Activated naive CD4-positive, alpha-beta T cell treated with anti-CD3 and anti-CD28 coated beads, Interleukin-2, amount 50 U/mL, for 24 hours (primary cell): ENCODE measurements around the gene SORCS2.

Source experiments
- H3K27ac Mint-ChIP-seq: one replicate; pipeline ENCODE4 v1.8.0; 2021; ENCODE audit warnings: mild to moderate bottlenecking, mixed read lengths
- H3K27me3 Mint-ChIP-seq: one replicate; pipeline ENCODE4 v1.8.0; 2021; ENCODE audit warnings: mixed read lengths
- H3K36me3 Mint-ChIP-seq: one replicate; pipeline ENCODE4 v1.8.0; 2021; ENCODE audit warnings: mixed read lengths
- H3K4me1 Mint-ChIP-seq: one replicate; pipeline ENCODE4 v1.8.0; 2021; ENCODE audit warnings: mixed read lengths
- H3K4me3 Mint-ChIP-seq: one replicate; pipeline ENCODE4 v1.8.0; 2021; ENCODE audit warnings: mild to moderate bottlenecking, mixed read lengths
- H3K9me3 Mint-ChIP-seq: one replicate; pipeline ENCODE4 v1.8.0; 2021; ENCODE audit warnings: mixed read lengths

The SORCS2 gene

GRCh38 chr4:7756561-7757355, 564.4 kb downstream of the SORCS2 start:
- no peaks in the 10 kb centered on the region for H3K36me3 Mint-ChIP-seq
- H3K27me3 Mint-ChIP-seq, result no peaks in the 10 kb centered on the region
- no peak overlapping the region for H3K27ac Mint-ChIP-seq
- no peak overlapping the region for H3K4me3 Mint-ChIP-seq
- H3K4me1 Mint-ChIP-seq, result peaks cover 37% of the 10 kb centered on the region
- H3K9me3 Mint-ChIP-seq, result no peaks in the 10 kb centered on the region

GRCh38 chr4:7757501-7758471, 565.4 kb downstream of the SORCS2 start:
- no peaks in the 10 kb centered on the region for H3K36me3 Mint-ChIP-seq
- H3K4me1 Mint-ChIP-seq, result peaks cover 41% of the 10 kb centered on the region
- no peak overlapping the region for H3K4me3 Mint-ChIP-seq
- H3K27ac Mint-ChIP-seq, result peak overlapping the region; percentile 90
- no peaks in the 10 kb centered on the region for H3K9me3 Mint-ChIP-seq
- no peaks in the 10 kb centered on the region for H3K27me3 Mint-ChIP-seq

- no peaks in the 10 kb centered on the region for H3K36me3 Mint-ChIP-seq
- no peaks in the 10 kb centered on the region for H3K27me3 Mint-ChIP-seq
- H3K4me1 Mint-ChIP-seq, result peaks cover 41% of the 10 kb centered on the region
- H3K9me3 Mint-ChIP-seq, result no peaks in the 10 kb centered on the region
- peak overlapping the region; percentile 90 for H3K27ac Mint-ChIP-seq
- H3K4me3 Mint-ChIP-seq, result peak overlapping the region; percentile 60
Measured at GRCh38 chr4:7758476-7758875, 566.1 kb downstream of the SORCS2 start.

- no peaks in the 10 kb centered on the region for H3K27me3 Mint-ChIP-seq
- peaks cover 41% of the 10 kb centered on the region for H3K4me1 Mint-ChIP-seq
- H3K9me3 Mint-ChIP-seq, result no peaks in the 10 kb centered on the region
- H3K4me3 Mint-ChIP-seq, result peak overlapping the region; percentile 92
- no peaks in the 10 kb centered on the region for H3K36me3 Mint-ChIP-seq
- peak overlapping the region; percentile 100 for H3K27ac Mint-ChIP-seq
Measured at GRCh38 chr4:7759216-7759615, 566.9 kb downstream of the SORCS2 start.

GRCh38 chr4:7759635-7760034, 567.3 kb downstream of the SORCS2 start:
- Mint-ChIP-seq H3K36me3 (no peaks in the 10 kb centered on the region), H3K4me3 (peak overlapping the region; percentile 92), H3K27me3 (no peaks in the 10 kb centered on the region), H3K9me3 (no peaks in the 10 kb centered on the region), H3K27ac (peak overlapping the region; percentile 100), H3K4me1 (peaks cover 41% of the 10 kb centered on the region)

GRCh38 chr4:7760228-7760627, 567.9 kb downstream of the SORCS2 start:
- peaks cover 41% of the 10 kb centered on the region for H3K4me1 Mint-ChIP-seq
- H3K4me3 Mint-ChIP-seq, result peak overlapping the region; percentile 92
- H3K27ac Mint-ChIP-seq, result peak overlapping the region; percentile 100
- no peaks in the 10 kb centered on the region for H3K27me3 Mint-ChIP-seq
- no peaks in the 10 kb centered on the region for H3K36me3 Mint-ChIP-seq
- H3K9me3 Mint-ChIP-seq, result no peaks in the 10 kb centered on the region

GRCh38 chr4:7760706-7761105, 568.4 kb downstream of the SORCS2 start:
- H3K27me3 Mint-ChIP-seq, result no peaks in the 10 kb centered on the region
- H3K36me3 Mint-ChIP-seq, result no peaks in the 10 kb centered on the region
- no peaks in the 10 kb centered on the region for H3K9me3 Mint-ChIP-seq
- H3K4me1 Mint-ChIP-seq, result peaks cover 41% of the 10 kb centered on the region
- H3K4me3 Mint-ChIP-seq, result no peak overlapping the region
- no peak overlapping the region for H3K27ac Mint-ChIP-seq

- H3K27ac Mint-ChIP-seq, result peak overlapping the region; percentile 94
- H3K9me3 Mint-ChIP-seq, result no peaks in the 10 kb centered on the region
- no peaks in the 10 kb centered on the region for H3K36me3 Mint-ChIP-seq
- H3K4me1 Mint-ChIP-seq, result peaks cover 41% of the 10 kb centered on the region
- H3K4me3 Mint-ChIP-seq, result no peak overlapping the region
- no peaks in the 10 kb centered on the region for H3K27me3 Mint-ChIP-seq
Measured at GRCh38 chr4:7761312-7761711, 569.0 kb downstream of the SORCS2 start.

- no peaks in the 10 kb centered on the region for H3K36me3 Mint-ChIP-seq
- no peaks in the 10 kb centered on the region for H3K27me3 Mint-ChIP-seq
- H3K9me3 Mint-ChIP-seq, result no peaks in the 10 kb centered on the region
- H3K4me3 Mint-ChIP-seq, result no peak overlapping the region
- H3K4me1 Mint-ChIP-seq, result peaks cover 41% of the 10 kb centered on the region
- H3K27ac Mint-ChIP-seq, result peak overlapping the region; percentile 94
Measured at GRCh38 chr4:7761720-7762119, 569.4 kb downstream of the SORCS2 start.

GRCh38 chr4:7762376-7763030, 570.2 kb downstream of the SORCS2 start:
- Mint-ChIP-seq H3K36me3 (no peaks in the 10 kb centered on the region), H3K9me3 (no peaks in the 10 kb centered on the region), H3K4me1 (peaks cover 38% of the 10 kb centered on the region), H3K27me3 (no peaks in the 10 kb centered on the region), H3K4me3 (no peak overlapping the region), H3K27ac (no peak overlapping the region)

- Mint-ChIP-seq H3K9me3 (no peaks in the 10 kb centered on the region), H3K27me3 (no peaks in the 10 kb centered on the region), H3K4me1 (peaks cover 32% of the 10 kb centered on the region), H3K36me3 (no peaks in the 10 kb centered on the region), H3K4me3 (no peak overlapping the region), H3K27ac (peak overlapping the region; percentile 17)
Measured at GRCh38 chr4:7763106-7763505, 570.8 kb downstream of the SORCS2 start.

- Mint-ChIP-seq H3K27ac (no peak overlapping the region), H3K36me3 (no peaks in the 10 kb centered on the region), H3K27me3 (no peaks in the 10 kb centered on the region), H3K9me3 (no peaks in the 10 kb centered on the region), H3K4me3 (no peak overlapping the region), H3K4me1 (peaks cover 26% of the 10 kb centered on the region)
Measured at GRCh38 chr4:7763788-7764187, 571.5 kb downstream of the SORCS2 start.

GRCh38 chr4:7764466-7764865, 572.1 kb downstream of the SORCS2 start:
- no peaks in the 10 kb centered on the region for H3K9me3 Mint-ChIP-seq
- H3K27me3 Mint-ChIP-seq, result no peaks in the 10 kb centered on the region
- peaks cover 20% of the 10 kb centered on the region for H3K4me1 Mint-ChIP-seq
- H3K27ac Mint-ChIP-seq, result no peak overlapping the region
- H3K36me3 Mint-ChIP-seq, result no peaks in the 10 kb centered on the region
- H3K4me3 Mint-ChIP-seq, result no peak overlapping the region

- Mint-ChIP-seq H3K4me1 (peaks cover 21% of the 10 kb centered on the region), H3K27me3 (no peaks in the 10 kb centered on the region), H3K27ac (no peak overlapping the region), H3K4me3 (no peak overlapping the region), H3K9me3 (no peaks in the 10 kb centered on the region), H3K36me3 (no peaks in the 10 kb centered on the region)
Measured at GRCh38 chr4:7765666-7766065, 573.3 kb downstream of the SORCS2 start.

- Mint-ChIP-seq H3K4me3 (no peak overlapping the region), H3K4me1 (peaks cover 26% of the 10 kb centered on the region), H3K27me3 (no peaks in the 10 kb centered on the region), H3K36me3 (no peaks in the 10 kb centered on the region), H3K9me3 (no peaks in the 10 kb centered on the region), H3K27ac (no peak overlapping the region)
Measured at GRCh38 chr4:7766086-7766485, 573.7 kb downstream of the SORCS2 start.
